ENCODE measurements around the gene VWA8.
"Not testable (repeated sequence)": the region's sequence is repeated elsewhere in the genome, so short reads cannot be mapped to it uniquely, and the experiment has no call there.

Gene VWA8

GRCh38 chr13:41962994-41963393 lies 2.1 kb upstream of the VWA8 start:
- no peak for DNase-seq

GRCh38 chr13:41961466-41961760 lies 504 bp upstream of the VWA8 start:
- DNase-seq = no peak

GRCh38 chr13:41960211-41960636 lies 685 bp downstream of the VWA8 start:
- DNase-seq = no peak

- DNase-seq = no peak
These were observed 4.6 kb downstream of the VWA8 start for GRCh38 chr13:41956272-41956671.

GRCh38 chr13:41955605-41956004 lies 5.3 kb downstream of the VWA8 start:
- DNase-seq = no peak

- no peak for DNase-seq
These were observed 6.7 kb downstream of the VWA8 start for GRCh38 chr13:41954226-41954625.

GRCh38 chr13:41952749-41953148 lies 8.2 kb downstream of the VWA8 start:
- no peak for DNase-seq

- DNase-seq = not testable (repeated sequence)
These were observed 11.8 kb downstream of the VWA8 start for GRCh38 chr13:41949104-41949503.

GRCh38 chr13:41945926-41946325 lies 15.0 kb downstream of the VWA8 start:
- DNase-seq = no peak

GRCh38 chr13:41944635-41945397 lies 16.1 kb downstream of the VWA8 start:
- DNase-seq = no peak

- no peak for DNase-seq
These were observed 16.7 kb downstream of the VWA8 start for GRCh38 chr13:41944229-41944628.

GRCh38 chr13:41942462-41943094 lies 18.3 kb downstream of the VWA8 start:
- DNase-seq = no peak

GRCh38 chr13:41941174-41941573 lies 19.7 kb downstream of the VWA8 start:
- no peak for DNase-seq

GRCh38 chr13:41939398-41939797 lies 21.5 kb downstream of the VWA8 start:
- DNase-seq = no peak

GRCh38 chr13:41938918-41939317 lies 22.0 kb downstream of the VWA8 start:
- DNase-seq = no peak

GRCh38 chr13:41937388-41937787 lies 23.5 kb downstream of the VWA8 start:
- DNase-seq = no peak

- DNase-seq = no peak
These were observed 25.4 kb downstream of the VWA8 start for GRCh38 chr13:41935501-41935900.

- DNase-seq = no peak
These were observed 25.9 kb downstream of the VWA8 start for GRCh38 chr13:41934994-41935393.

GRCh38 chr13:41934120-41934519 lies 26.8 kb downstream of the VWA8 start:
- no peak for DNase-seq

GRCh38 chr13:41931337-41931736 lies 29.6 kb downstream of the VWA8 start:
- no peak for DNase-seq

GRCh38 chr13:41930154-41930553 lies 30.8 kb downstream of the VWA8 start:
- DNase-seq = no peak

- DNase-seq = no peak
These were observed 32.6 kb downstream of the VWA8 start for GRCh38 chr13:41928323-41928722.

GRCh38 chr13:41925014-41925413 lies 35.9 kb downstream of the VWA8 start:
- no peak for DNase-seq

GRCh38 chr13:41922894-41923293 lies 38.0 kb downstream of the VWA8 start:
- not testable (repeated sequence) for DNase-seq
